ENCODE data around the gene PPP2R5D. TPM values are rescaled to one million over a fixed set of nuclear protein-coding genes. Genes with fewer than 3 reads are reported as not detected.

PPP2R5D gene
- total and polyA plus RNA-seq, 2 of the 4 experiments (the other 2 are of a cell fraction), result 55.6 to 68.8 TPM

DNA sequence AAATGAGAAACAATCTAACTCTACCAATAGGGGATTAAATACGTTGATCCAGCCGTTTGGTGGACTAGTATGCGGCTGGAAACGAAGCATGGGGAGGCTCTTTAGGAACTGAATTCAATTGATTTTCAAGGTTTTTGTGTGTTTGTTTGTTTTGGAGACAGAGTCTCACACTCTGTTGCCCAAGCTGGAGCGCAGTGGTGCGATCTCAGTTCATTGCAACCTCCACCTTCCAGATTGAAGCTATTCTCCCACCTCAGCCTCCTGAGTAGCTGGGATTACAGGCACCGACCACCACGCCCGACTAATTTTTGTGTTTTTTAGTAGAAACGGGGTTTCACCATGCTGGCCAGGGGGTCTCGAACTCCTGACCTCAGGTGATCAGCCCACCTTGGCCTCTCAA is 48.0 kb upstream of the PPP2R5D start:
- Histone ChIP-seq H3K9ac (ENCODE audit: low read depth, low read length) (no peak overlapping the region), H2BK120ac (ENCODE audit: low read depth, low read length) (no peak overlapping the region), H3K56ac (ENCODE audit: extremely low read depth, insufficient read depth, low read length) (no peak overlapping the region), H3K9me3 (ENCODE audit: control insufficient read depth, insufficient read depth, low read length) (no peaks in the 10 kb centered on the region), H3K27ac (ENCODE audit: insufficient read depth, low read length) (no peak overlapping the region), H3K14ac (replicated peaks; ENCODE audit: low read depth, low read length) (no peak overlapping the region), H3K4me1 (ENCODE audit: control insufficient read depth, insufficient read depth, low read length) (peaks cover 2% of the 10 kb centered on the region; the same call in 1 of the 2 replicates), H2AK5ac (ENCODE audit: low read depth, low read length) (no peak overlapping the region), H3K18ac (ENCODE audit: low read depth, low read length) (no peak overlapping the region), H2AFZ (replicated peaks; ENCODE audit: low read length, poor library complexity) (no peak overlapping the region), H3K23ac (ENCODE audit: low read depth, low read length) (no peak overlapping the region), H2AK9ac (replicated peaks; ENCODE audit: low read depth, low read length, poor library complexity) (no peak overlapping the region), H4K91ac (ENCODE audit: insufficient read depth, low read depth, low read length) (no peak overlapping the region), H2BK15ac (ENCODE audit: low read depth, low read length) (no peak overlapping the region), H3K79me1 (ENCODE audit: low read depth in 1 of 2, low read length in 2 of 2) (peaks cover 35 to 53% of the 10 kb centered on the region in 2 experiments), H2BK5ac (ENCODE audit: low read depth, low read length, poor library complexity, severe bottlenecking) (no peak overlapping the region), H3K27me3 (ENCODE audit: control insufficient read depth, insufficient read depth, low read length) (no peaks in the 10 kb centered on the region), H3K4me2 (ENCODE audit: low read depth, low read length) (no peak overlapping the region), H2BK20ac (ENCODE audit: low read depth, low read length) (no peak overlapping the region), H3K9me1 (ENCODE audit: insufficient read depth, low read length) (peaks cover 4% of the 10 kb centered on the region; the same call in 1 of the 2 replicates), H3K36me3 (ENCODE audit: control insufficient read depth, insufficient read depth, low read length) (peaks cover 34% of the 10 kb centered on the region), H3K4ac (ENCODE audit: low read depth, low read length) (no peak overlapping the region), H3K4me3 (ENCODE audit: insufficient read depth, low read depth, low read length) (no peak overlapping the region), H4K8ac (ENCODE audit: low read depth in 2 of 2, low read length in 2 of 2) (no peak overlapping the region), H4K5ac (ENCODE audit: low read depth, low read length) (no peak overlapping the region), H4K20me1 (ENCODE audit: insufficient read depth, low read length) (no peaks in the 10 kb centered on the region; the same call in 1 of the 2 replicates)
- DNase-seq, result no peak
- ATAC-seq (ENCODE audit: low read depth), result no peak
- dilution Hi-C loops (cut with HindIII; ENCODE audit: low sequenced_read_pairs, unreplicated experiment), result no loop called here
- intact Hi-C loops (cut with micrococcal nuclease), result no loop called here
- BruUV-seq (replicated peaks), result no TSS peak
- ChIA-PET POLR2A (ENCODE audit: unreplicated experiment) (no interaction called here), CTCF (no interaction called here)
- TF ChIP-seq MAFK (IDR thresholded peaks at IDR 0.05; ENCODE audit: low read depth, low read length) (no peak), SMC3 (IDR thresholded peaks at IDR 0.05; ENCODE audit: low read depth, low read length) (no peak)
- TF ChIP-seq, protein P1, sequence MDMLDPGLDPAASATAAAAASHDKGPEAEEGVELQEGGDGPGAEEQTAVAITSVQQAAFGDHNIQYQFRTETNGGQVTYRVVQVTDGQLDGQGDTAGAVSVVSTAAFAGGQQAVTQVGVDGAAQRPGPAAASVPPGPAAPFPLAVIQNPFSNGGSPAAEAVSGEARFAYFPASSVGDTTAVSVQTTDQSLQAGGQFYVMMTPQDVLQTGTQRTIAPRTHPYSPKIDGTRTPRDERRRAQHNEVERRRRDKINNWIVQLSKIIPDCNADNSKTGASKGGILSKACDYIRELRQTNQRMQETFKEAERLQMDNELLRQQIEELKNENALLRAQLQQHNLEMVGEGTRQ (IDR thresholded peaks at IDR 0.05; ENCODE audit: low read depth, low read length), result no peak
- in situ Hi-C loops (cut with MboI; ENCODE audit: low sequenced_read_pairs), result no loop called here
- no CpG with 5 or more reads among the region's 11 CpGs for WGBS, 2 experiments (ENCODE audit: extremely low coverage in 2 of 2, insufficient read length in 1 of 2)

Data from IMR-90 (cell line).